OCI-LY1 (cell line): ENCODE results near the gene CHST15.

Experiments
- H2AFZ ChIP-seq: fragments of 200-600 bp; sonication (generic), shearing (Covaris generic); 2 replicates; pipeline ENCODE4 v1.6.0; 2014; ENCODE audit warnings: antibody characterized with exemption, mild to moderate bottlenecking, low read length
- H3F3A ChIP-seq: fragments of 200-600 bp; sonication (generic), shearing (Covaris generic); 2 replicates; pipeline ENCODE4 v1.6.0; 2014; ENCODE audit warnings: mild to moderate bottlenecking, antibody characterized with exemption, low read length, moderate library complexity; ENCODE audit not compliant: insufficient read depth
- H3K27ac ChIP-seq: fragments of 200-600 bp; sonication (generic); 2 replicates; pipeline ENCODE4 v1.5.1; 2014; ENCODE audit warnings: low read length, mixed run types, mild to moderate bottlenecking, low read depth; ENCODE audit not compliant: poor library complexity, severe bottlenecking
- H3K27me3 ChIP-seq: fragments of 200-600 bp; sonication (generic); 2 replicates; pipeline ENCODE4 v1.6.0; 2014; ENCODE audit warnings: antibody characterized with exemption, mild to moderate bottlenecking, low read length, moderate library complexity; ENCODE audit not compliant: insufficient read depth
- H3K36me3 ChIP-seq: fragments of 200-600 bp; sonication (generic); 2 replicates; pipeline ENCODE4 v1.6.1; 2014; ENCODE audit warnings: mild to moderate bottlenecking, antibody characterized with exemption, low read length, moderate library complexity, mixed read lengths; ENCODE audit not compliant: insufficient read depth
- H3K4me1 ChIP-seq: fragments of 200-600 bp; sonication (generic); 2 replicates; pipeline ENCODE4 v1.5.1; 2014; ENCODE audit warnings: mild to moderate bottlenecking, low read length, moderate library complexity; ENCODE audit not compliant: insufficient read depth, severe bottlenecking
- H3K4me2 ChIP-seq: fragments of 200-600 bp; sonication (generic), shearing (Covaris generic); 2 replicates; pipeline ENCODE4 v1.6.1; 2014; ENCODE audit warnings: low read length
- H3K4me3 ChIP-seq: fragments of 200-600 bp; sonication (generic); 2 replicates; pipeline ENCODE4 v1.5.1; 2014; ENCODE audit warnings: low read length, low read depth, mild to moderate bottlenecking, mixed read lengths; ENCODE audit not compliant: poor library complexity, severe bottlenecking
- H3K79me2 ChIP-seq: fragments of 200-600 bp; shearing (Covaris generic); 2 replicates; pipeline ENCODE4 v1.6.1; 2016; ENCODE audit warnings: mixed run types, low read length, mixed read lengths; ENCODE audit not compliant: insufficient read depth
- H3K9ac ChIP-seq: fragments of 200-600 bp; sonication (generic), shearing (Covaris generic); 2 replicates; pipeline ENCODE4 v1.6.1; 2014; ENCODE audit warnings: mild to moderate bottlenecking, low read length, mixed read lengths
- H3K9me2 ChIP-seq: fragments of 200-600 bp; sonication (generic), shearing (Covaris generic); 2 replicates; pipeline ENCODE4 v1.6.1; 2014; ENCODE audit warnings: low read depth, mild to moderate bottlenecking, low read length, mixed read lengths
- H3K9me3 ChIP-seq: fragments of 200-600 bp; shearing (Covaris generic); 2 replicates; pipeline ENCODE4 v1.6.1; 2014; ENCODE audit warnings: low read length, mixed read lengths
- H4K20me1 ChIP-seq: fragments of 200-600 bp; sonication (generic), shearing (Covaris generic); 2 replicates; pipeline ENCODE4 v1.6.0; 2016; ENCODE audit warnings: mild to moderate bottlenecking, low read length; ENCODE audit not compliant: insufficient read depth
- EZH2 ChIP-seq: fragments of 200-600 bp; sonication (generic), shearing (Covaris generic); IDR thresholded peaks from 2 replicates; pipeline ENCODE4 v1.8.0; 2017; ENCODE audit warnings: borderline replicate concordance, mixed run types, mild to moderate bottlenecking, antibody characterized with exemption, low read length, moderate library complexity, mixed read lengths
- TF ChIP-seq, protein P1 (sequence below): fragments of 200-600 bp; sonication (generic), shearing (Covaris generic); IDR thresholded peaks from 2 replicates; pipeline ENCODE4 v1.5.1; 2017; ENCODE audit warnings: mild to moderate bottlenecking, antibody characterized with exemption, low read length, moderate library complexity, mixed read lengths

Gene CHST15

GRCh38 chr10:124070666-124071065 is 22.7 kb downstream of the CHST15 start:
- H3F3A ChIP-seq, result peaks cover 6% of the 10 kb centered on the region; the same call in 1 of the 2 replicates

GRCh38 chr10:124069341-124070264 is 23.8 kb downstream of the CHST15 start:
- no peaks in the 10 kb centered on the region for H3K9me2 ChIP-seq
- TF ChIP-seq, protein P1, sequence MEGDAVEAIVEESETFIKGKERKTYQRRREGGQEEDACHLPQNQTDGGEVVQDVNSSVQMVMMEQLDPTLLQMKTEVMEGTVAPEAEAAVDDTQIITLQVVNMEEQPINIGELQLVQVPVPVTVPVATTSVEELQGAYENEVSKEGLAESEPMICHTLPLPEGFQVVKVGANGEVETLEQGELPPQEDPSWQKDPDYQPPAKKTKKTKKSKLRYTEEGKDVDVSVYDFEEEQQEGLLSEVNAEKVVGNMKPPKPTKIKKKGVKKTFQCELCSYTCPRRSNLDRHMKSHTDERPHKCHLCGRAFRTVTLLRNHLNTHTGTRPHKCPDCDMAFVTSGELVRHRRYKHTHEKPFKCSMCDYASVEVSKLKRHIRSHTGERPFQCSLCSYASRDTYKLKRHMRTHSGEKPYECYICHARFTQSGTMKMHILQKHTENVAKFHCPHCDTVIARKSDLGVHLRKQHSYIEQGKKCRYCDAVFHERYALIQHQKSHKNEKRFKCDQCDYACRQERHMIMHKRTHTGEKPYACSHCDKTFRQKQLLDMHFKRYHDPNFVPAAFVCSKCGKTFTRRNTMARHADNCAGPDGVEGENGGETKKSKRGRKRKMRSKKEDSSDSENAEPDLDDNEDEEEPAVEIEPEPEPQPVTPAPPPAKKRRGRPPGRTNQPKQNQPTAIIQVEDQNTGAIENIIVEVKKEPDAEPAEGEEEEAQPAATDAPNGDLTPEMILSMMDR, result no peak
- TF ChIP-seq EZH2, result no peak
- H3K79me2 ChIP-seq, result no peaks in the 10 kb centered on the region
- no peak overlapping the region for H3K4me3 ChIP-seq
- H3K4me1 ChIP-seq, result peaks cover 100% of the 10 kb centered on the region
- no peaks in the 10 kb centered on the region for H4K20me1 ChIP-seq
- peaks cover 6% of the 10 kb centered on the region; the same call in 1 of the 2 replicates for H3F3A ChIP-seq
- H3K9ac ChIP-seq, result no peak overlapping the region; the same call in 1 of the 2 replicates
- no peaks in the 10 kb centered on the region for H3K27me3 ChIP-seq
- H3K9me3 ChIP-seq, result no peaks in the 10 kb centered on the region
- H3K27ac ChIP-seq, result peak overlapping the region; percentile 98
- H3K36me3 ChIP-seq, result no peaks in the 10 kb centered on the region
- no peak overlapping the region for H2AFZ ChIP-seq
- peak overlapping the region; percentile 3; the same call in 1 of the 2 replicates for H3K4me2 ChIP-seq

More at GRCh38 chr10:124070666-124071065, 22.7 kb downstream of the CHST15 start:
- no peak overlapping the region for H2AFZ ChIP-seq
- H3K4me2 ChIP-seq, result peak overlapping the region; percentile 59; the same call in 1 of the 2 replicates
- H3K36me3 ChIP-seq, result no peaks in the 10 kb centered on the region
- H3K27me3 ChIP-seq, result no peaks in the 10 kb centered on the region
- H3K9ac ChIP-seq, result peak overlapping the region; percentile 66; the same call in 1 of the 2 replicates
- peak overlapping the region; percentile 98 for H3K27ac ChIP-seq
- no peaks in the 10 kb centered on the region for H3K9me3 ChIP-seq
- H3K4me1 ChIP-seq, result peaks cover 100% of the 10 kb centered on the region
- H3K9me2 ChIP-seq, result no peaks in the 10 kb centered on the region
- H4K20me1 ChIP-seq, result no peaks in the 10 kb centered on the region
- H3K79me2 ChIP-seq, result no peaks in the 10 kb centered on the region
- no peak overlapping the region for H3K4me3 ChIP-seq
- TF ChIP-seq, protein P1, result no peak
- no peak for TF ChIP-seq EZH2

DNA sequence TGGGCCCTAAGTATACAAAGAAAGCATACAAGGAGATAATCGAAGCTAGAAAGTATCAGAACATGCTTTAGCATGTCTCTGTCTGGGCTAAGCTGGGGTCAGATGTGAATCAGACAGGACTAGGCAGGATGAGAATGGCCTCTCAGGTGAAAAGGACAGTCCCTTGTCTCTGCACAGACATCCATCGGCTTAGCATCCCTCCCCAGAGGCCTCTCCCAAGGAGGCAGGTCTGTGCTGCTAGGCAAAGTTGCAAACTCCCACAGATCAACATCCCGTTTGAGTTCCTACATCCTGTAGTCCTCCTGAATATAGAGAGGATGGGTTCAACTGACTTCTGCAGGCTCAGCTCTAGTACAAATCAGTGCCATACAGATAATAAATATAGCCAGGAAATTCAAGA is 24.5 kb downstream of the CHST15 start:
- Histone ChIP-seq H3K4me1 (peaks cover 100% of the 10 kb centered on the region), H2AFZ (no peak overlapping the region), H3K4me2 (no peak overlapping the region; the same call in 1 of the 2 replicates), H3K36me3 (no peaks in the 10 kb centered on the region), H3K27me3 (no peaks in the 10 kb centered on the region), H3K9ac (no peak overlapping the region; the same call in 1 of the 2 replicates), H3F3A (peaks cover 8% of the 10 kb centered on the region), H3K9me3 (no peaks in the 10 kb centered on the region), H3K79me2 (no peaks in the 10 kb centered on the region), H3K4me3 (no peak overlapping the region), H4K20me1 (no peaks in the 10 kb centered on the region), H3K27ac (peak overlapping the region; percentile 98), H3K9me2 (no peaks in the 10 kb centered on the region)
- TF ChIP-seq, protein P1, result no peak
- no peak for TF ChIP-seq EZH2
